Measurements from ENCODE around the gene NDST1.
A peak's percentile ranks its signal among the peaks of the same experiment; 100 is the strongest.

Gene NDST1

DNA sequence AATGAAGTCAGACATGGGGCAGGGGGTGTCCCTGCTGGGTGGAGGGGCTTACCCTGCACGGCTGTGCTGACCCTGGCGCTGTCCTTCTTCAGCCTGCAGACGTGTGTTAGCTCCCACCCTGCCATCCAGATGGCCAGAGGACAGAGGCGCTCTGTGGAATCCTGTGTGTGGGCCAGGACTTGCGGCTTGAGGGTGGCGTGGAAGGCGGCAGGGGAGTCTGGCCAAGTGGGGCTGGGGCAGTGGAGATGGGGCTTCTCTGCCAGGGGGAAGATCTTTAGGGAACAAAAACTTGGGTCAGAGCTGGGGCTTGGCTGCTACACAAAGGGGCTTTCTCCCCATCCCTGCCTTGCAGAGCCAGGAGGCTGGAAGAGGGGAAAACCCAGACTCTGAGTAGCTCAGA is 86.1 kb downstream of the NDST1 start:
- DNase-seq: no peak

DNA sequence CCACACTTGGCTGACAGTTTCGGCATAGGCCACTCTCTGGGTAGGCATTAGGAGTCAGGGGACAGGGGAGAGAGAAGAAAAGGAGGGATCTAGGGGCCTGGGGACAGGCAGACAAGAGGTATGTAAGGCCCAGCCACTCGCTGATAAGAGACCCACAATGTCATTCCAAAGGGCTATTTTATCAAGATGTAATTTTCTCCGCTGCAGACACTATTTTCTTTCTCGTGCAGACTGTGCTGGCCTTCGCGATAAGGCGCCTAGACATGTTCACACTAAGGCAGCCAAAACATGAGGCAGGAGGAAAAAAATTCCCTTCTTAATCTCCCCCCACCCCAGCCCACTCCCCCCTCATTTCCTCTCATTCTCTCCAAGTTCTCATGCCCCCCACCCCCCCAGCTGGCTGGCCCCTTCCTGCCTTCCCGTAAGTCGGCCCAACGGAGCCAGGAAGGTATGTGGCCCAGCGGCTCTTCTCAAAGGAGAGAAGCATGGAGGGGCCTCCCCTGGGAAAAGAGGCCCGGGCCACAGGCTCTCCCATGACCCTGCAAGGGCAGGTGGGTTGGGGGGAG is 87.6 kb downstream of the NDST1 start:
- no peak for DNase-seq

DNA sequence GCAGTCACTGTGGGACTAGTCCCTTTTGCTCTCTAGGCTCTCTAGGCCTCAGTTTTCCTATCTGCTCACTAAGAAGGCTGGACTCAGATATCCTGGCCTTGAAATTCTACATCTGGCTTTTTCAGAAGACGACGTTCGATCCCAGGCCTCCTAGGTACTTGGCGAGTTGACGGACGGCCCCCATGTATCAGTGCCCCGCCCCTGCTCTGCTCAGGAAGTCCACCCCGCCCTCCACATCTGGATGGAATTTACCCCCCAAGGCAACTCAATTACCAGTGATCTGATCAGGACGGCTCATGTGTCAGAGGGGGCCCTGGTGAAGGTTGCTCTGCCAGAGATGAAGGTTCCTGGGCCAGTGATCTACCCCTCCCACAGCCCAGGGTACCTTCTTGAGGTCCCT is 88.4 kb downstream of the NDST1 start:
- no peak for DNase-seq

DNA sequence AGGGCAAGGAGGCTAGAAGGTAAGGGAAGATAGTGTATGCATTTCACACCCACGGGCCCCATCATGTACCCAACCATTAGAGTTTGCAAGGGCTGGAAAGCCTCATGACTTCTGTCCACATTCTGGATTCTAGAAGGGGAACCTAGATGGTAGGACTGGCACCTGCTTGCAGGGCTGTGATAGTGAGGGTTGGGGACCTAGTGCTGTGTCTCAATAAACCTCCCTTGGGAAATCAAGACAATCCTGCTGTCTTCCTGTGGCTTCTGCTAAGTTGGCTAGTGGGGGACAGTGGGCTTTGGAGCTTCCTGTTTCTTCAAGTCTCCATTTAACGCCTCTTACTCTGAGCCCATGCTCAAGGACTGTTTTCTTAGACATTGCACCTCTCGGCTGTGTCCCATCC is 88.9 kb downstream of the NDST1 start:
- DNase-seq: no peak

DNA sequence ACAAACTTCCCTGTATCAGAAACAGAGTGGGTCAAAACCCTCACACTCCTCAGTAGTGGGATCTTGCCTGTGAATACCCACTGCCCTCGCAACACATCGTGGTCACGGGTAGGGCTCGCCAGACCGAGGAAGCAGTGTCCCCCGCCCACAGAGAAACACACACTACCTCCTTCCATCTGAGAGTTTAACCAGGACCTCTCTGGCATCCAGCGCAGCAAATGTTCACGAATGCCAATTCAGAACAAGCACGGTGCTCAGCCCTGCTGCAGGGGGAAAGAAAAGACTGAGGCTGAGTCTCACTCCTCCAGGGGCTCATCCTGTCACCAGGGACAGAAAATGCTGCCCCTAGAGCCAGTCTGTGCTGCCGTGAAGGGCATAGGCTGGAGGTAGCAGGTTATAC is 90.1 kb downstream of the NDST1 start:
- no peak for DNase-seq

DNA sequence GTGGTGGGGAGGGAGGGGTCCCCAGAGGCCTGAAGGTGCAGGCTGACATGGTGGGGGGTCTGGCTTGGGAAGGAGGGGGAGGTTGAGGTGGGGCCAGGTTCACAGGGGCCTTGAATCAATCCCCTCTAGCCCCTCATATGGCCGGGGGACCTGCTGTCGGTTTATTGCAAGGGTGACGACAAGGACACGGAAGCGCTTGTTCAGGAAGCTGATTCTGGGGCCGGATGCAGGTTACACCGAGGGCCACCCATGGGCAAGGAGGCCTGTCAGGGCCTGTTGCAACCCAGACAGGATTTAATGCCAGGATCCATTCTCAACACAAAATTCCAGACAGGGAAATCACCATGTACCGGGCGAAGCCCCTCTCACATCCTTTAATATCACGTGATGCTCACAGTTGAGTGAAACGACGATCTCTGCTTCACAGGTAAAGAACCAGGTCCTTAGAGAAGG is 90.9 kb downstream of the NDST1 start:
- DNase-seq: no peak

DNA sequence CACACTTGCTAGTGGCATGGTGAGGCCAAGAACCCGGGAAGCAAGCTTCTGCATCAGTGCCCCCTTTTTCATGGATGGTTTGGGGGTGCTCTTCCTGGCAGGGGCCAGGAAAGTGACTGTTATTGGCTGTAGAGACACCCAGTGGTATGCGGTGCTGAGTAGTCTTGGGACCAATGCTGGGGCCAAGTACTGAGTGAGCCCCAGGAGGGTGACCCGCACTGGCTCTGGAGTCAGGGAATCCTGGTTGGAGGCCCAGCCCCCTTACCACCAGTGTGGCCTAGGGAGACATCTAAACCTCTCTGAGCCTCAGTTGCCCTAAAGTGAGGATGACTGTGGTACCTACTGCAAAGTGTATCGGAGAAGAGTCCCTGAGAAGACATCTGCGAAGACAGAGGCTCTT is 91.3 kb downstream of the NDST1 start:
- no peak for DNase-seq

DNA sequence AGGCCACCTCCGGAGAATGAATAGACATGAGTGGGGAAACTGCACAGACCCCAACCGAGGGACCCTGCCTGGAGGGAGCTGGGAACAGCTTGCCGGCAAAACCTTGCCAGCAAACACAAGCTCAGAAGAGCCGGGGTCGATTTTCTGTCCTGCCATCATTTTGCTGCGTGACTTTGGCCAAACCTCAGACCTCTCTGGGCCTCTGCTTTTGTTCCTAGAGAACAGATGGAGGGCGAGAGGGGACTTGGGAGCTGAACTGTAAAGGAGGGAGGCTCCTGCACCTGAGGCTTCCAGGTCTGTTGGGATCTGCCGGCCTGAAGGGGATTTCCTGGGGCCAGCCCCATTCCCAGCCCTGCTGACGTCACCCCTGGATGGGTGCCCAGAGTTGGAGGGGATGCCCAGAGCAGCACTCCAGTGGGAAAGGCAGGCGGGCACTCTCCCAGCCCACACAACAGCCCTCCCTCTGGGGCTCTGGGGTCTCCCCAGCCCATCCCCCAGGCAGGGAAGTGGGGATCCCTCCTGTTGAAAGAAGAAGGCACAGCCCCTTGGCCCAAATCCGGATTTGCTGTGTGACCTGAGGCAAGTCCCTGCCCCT is 92.1 kb downstream of the NDST1 start:
- peak; percentile 33 to 81 for DNase-seq

DNA sequence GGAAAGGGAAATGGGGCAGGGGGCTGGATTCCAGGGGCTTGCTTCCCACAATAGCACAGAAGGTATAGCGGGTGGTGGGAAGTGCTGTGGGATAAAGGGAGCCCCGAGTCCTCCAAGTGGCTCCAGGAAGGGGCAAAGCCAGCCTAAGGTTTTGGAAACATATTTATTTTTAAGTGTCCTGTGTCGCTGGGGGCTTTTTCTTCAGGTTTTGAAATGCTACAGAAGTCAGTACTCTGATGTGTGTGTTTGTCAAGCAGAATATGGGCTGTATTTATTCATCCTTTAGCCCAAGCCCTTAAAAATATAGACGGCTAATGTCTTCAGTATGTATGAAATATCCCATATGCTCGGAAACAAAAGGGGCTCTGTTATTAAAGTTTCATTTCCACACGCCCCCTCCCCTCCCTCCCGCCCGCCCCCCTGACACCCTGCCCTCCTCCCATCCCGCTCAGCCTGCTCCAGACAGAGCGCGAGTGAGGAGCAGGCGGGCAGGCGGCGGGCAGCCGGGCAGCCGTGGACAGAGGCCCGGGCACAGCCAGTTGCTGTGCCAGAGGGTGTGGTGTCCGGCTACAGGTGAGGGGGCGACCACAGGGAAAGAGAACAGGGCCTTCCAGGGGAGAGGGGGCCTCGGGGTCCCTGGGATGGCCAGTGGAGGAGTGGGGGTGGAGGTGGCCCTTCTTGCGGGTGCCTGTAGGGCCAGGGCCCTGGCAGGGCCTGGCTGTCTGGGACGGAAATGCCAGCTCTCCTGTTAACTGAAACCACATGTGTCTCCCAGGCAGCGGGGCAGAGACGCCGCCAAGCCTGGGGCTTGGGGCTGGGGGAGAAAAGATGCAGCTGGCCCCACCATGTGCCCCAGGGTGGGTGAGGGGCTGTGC is 92.9 kb downstream of the NDST1 start:
- no peak for DNase-seq

DNA sequence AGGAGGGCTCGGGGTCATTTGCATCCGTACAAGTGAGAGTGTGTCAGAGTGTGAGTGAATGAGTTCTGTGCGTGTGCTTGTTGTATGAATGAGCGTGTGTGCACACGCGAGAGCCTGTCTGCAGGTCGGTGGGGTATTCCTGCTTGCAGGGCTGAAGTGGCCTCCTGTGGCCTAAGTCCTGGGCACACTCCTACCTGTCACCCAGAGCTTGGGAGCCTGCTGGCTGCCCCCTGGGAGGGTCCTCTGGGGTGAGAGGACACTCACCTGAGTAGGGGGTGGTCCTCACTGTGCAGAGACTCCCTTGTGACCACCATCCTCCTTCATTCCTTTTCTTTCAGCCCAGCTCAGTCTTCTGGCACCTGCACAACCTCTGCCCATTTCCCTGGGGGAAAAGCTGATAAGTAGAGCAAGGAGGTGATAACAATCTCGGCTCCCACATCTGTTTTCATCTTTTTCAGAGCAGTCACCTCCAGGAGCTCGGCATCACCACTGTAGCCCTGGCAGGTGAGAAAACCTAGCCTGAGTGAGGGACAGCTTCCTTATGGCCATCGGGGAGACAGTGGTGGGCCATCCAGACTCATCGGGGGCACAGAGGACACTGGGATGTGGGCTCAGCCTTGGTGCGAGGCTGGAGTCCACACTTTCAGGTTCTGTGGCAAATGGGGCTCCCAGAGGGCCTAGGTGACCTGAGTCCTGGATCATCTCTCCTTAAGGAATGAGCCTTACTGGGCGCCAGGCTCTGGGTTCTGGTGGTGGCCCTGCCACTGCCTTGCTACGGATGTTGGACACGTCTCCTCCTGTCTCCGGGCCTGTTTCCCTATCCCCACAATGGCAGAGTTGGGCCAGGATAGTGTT is 93.8 kb downstream of the NDST1 start:
- DNase-seq: no peak

DNA sequence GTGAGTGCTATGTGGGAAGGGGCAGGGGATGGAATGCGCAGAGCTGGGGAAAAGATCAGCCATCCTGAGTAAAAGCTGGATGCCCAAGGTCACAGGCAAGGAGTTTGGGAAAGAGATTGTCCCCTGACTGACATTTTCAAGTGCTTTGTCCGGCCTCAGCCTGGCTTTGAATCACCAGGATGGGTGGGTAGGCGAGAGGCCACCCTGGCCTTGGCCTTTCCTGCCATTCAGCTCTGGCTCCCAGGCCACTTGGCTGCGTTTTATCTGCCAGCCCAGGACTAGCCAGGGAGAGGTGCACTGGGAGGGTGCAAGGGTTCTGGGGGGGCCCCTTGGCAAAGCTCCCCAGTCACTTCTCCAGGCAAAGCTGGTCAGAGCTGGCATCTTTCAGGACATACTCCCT is 95.1 kb downstream of the NDST1 start:
- DNase-seq: no peak

DNA sequence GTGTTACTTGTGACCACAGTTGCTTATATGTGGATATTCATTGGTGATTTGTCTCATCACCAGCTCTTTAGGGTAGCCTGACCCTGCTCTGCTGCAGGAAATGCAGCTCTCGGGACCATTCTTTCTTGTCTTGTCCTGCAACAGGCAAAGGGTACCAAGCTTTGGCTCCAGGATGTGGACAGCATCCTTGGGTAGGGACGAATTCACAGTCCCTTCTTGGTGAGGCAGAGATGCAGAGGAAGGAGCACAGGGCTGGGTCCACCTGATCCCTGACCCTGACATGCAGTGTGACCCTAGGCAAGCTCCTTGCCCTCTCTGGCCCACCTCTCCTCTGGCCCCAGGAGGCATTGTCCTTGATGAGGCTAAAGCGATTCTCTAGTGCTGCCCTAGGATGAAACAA is 95.6 kb downstream of the NDST1 start:
- no peak for DNase-seq

DNA sequence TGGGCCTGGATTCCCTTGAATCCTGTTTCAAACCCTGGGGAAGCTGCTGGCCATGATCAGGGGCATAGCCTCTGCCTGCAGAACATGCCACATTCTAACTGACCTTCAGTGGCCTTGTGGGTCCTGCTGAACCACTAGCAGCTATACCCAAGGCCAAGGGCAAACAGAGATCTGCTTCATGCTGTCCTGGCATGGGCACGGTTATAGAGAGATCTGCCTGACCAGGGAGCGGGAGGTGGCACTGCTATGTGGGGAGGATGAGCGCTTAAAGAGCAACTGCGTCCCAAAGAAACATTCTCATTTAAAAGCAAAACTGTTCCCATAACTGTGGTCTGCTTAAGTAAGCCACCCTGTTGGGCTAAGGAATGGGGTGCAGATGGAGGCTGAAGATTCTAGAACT is 96.1 kb downstream of the NDST1 start:
- DNase-seq: no peak

DNA sequence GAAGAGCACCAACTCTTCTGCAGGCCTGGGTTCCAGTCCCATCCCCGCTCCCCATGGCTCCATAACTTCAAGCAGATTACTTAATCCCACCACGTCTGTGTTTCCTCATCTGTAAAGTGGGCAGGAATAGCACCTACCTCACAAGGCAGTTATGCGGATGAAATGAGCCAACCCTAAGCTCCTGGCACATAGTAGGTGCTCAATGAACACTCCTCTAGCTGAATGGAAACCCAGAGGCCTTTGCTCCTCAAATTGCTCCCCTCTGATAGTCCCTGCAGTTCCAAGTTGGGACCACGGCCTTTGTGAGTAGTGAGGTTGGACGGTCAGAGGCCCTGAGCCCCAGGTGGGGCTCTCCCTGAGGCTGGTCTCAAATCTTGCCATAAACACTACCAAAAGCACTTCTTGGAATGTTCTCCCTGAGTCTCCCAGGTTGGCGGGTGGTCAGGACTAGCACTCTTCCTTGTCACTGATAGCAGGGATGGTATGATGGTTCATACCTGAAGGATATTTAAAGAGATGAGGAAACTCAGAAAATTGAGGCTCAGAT is 97.0 kb downstream of the NDST1 start:
- no peak for DNase-seq

DNA sequence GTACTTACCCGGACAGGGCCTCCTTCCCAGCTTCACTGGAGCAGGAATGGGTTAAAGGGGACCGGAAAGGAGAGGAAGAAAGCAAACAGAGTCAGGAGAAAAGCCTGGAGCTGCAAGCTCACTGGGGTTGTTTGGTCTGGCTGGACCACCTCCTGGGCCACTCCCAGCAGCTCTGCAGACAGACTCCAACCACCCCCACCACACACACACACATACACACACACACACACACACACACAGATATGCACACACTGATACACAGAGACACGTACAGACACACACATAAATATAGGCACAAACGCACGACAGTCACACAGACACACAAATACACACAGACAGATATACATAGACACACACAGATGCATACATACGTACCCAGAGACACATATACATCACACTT is 97.6 kb downstream of the NDST1 start:
- no peak for DNase-seq

DNA sequence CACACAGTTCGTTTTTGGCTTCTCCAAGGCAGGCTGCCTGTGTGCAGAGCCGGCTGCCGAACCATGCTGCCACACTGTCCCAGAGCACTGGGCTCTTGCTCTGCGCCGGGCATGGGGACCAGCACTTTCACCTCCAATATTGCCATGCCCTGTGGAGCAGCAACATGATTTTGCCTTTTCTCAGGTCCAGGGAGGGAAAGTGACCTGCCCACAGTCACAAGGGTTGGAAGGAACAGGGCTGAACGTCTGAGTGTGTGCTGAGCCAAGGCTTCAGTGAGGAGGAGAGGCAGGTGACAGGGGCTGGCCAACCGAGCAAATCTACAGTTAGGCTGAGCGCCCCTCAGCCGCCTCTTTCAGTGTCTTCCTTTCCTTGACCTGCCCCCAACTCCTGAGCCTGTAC is 98.5 kb downstream of the NDST1 start:
- no peak for DNase-seq

DNA sequence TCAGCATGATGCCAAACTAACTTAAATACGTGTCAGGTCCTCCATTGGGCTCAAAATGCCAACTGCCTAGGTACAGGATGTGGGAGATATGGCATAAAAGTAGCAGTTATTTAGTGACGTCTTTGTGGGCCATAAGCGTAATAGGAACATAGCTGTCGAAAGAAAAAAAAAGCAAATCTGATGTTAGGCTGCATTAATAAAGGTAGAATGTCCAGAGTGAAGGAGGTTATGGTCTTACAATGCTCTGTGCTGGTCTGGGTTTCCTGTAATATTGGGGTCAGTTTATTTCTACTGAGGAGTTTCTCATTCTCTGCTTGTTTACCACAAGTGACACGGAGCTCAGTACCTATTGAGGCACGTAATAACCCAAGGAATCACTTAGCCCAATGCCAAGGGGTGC is 99.2 kb downstream of the NDST1 start:
- DNase-seq: no peak

Data from NCI-H446 (cell line).